22Rv1 (cell line): ENCODE results near the gene CCDC102B.

Experiments used
- ZFX ChIP-seq: fragments of 450-650 bp; IDR thresholded peaks from 2 replicates; pipeline ENCODE4 v1.6.1; 2017; ENCODE audit warnings: antibody characterized with exemption, borderline replicate concordance
- TF ChIP-seq, protein P1 (sequence below): fragments of 450-650 bp; IDR thresholded peaks from 2 replicates; pipeline ENCODE4 v1.5.1; 2017; ENCODE audit warnings: mild to moderate bottlenecking

DNA sequence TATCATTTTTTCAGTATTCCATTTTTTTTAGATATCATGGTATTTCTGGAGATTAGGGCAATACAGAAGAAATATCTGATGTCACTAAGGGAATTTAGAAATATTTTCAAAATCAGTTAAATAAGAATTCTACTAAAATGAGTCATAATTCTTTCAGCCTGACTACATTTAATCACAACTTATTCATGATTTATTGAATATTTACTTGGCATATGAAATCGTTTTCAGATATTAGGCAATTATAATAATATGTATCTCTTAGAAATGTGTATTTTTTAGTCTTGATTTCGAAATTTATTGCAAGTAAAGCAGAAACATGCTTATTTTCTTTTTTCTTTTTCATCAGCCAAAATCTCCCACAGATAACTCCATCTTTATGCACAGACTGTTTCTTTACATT is 142.2 kb downstream of the CCDC102B start:
- TF ChIP-seq, protein P1, sequence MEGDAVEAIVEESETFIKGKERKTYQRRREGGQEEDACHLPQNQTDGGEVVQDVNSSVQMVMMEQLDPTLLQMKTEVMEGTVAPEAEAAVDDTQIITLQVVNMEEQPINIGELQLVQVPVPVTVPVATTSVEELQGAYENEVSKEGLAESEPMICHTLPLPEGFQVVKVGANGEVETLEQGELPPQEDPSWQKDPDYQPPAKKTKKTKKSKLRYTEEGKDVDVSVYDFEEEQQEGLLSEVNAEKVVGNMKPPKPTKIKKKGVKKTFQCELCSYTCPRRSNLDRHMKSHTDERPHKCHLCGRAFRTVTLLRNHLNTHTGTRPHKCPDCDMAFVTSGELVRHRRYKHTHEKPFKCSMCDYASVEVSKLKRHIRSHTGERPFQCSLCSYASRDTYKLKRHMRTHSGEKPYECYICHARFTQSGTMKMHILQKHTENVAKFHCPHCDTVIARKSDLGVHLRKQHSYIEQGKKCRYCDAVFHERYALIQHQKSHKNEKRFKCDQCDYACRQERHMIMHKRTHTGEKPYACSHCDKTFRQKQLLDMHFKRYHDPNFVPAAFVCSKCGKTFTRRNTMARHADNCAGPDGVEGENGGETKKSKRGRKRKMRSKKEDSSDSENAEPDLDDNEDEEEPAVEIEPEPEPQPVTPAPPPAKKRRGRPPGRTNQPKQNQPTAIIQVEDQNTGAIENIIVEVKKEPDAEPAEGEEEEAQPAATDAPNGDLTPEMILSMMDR: no peak
- TF ChIP-seq ZFX: no peak
